ENCODE data around the gene KBTBD12. TPM values are rescaled to one million over a fixed set of nuclear protein-coding genes. Genes with fewer than 3 reads are reported as not detected.
A peak's percentile ranks its signal among the peaks of the same experiment; 100 is the strongest.

KBTBD12 gene
- total and polyA plus RNA-seq, 2 experiments from 2014 or later, result 0.07 TPM; not detected in 1

DNA sequence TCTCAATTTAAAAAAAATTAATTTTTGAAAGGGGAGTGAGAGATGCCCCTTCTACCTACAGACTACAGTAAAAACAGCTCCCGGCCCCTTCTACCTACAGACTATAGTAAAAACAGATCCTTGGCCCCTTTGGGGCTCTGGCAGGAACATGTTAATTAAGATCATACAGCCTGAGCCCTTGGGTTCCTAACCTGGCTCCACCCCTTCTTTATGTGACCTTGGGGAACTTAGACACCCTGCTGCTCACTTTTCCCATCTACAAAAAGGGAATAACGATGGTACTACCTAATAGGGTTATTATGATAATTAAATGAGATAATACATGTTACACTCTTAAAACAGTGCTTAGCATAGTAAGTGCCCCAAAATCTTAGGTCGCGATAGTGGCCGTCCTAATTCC, 77.1 kb downstream of the KBTBD12 start:
- 77% methylated on average over 5 of the region's 5 CpGs for WGBS (ENCODE audit: low lambda C conversion rate, missing lambda C conversion rate)
- Histone ChIP-seq H3K4me2 (no peak overlapping the region), H3K9me2 (replicated peaks; ENCODE audit: insufficient read depth) (no peaks in the 10 kb centered on the region), H3K27me3 (no peaks in the 10 kb centered on the region), H2AFZ (no peak overlapping the region), H4K20me1 (ENCODE audit: insufficient read depth, poor library complexity, severe bottlenecking) (no peaks in the 10 kb centered on the region), H3K27ac (no peak overlapping the region), H3K79me2 (no peaks in the 10 kb centered on the region), H3K4me3 (no peak overlapping the region), H3K9me3 (ENCODE audit: low read depth) (no peaks in the 10 kb centered on the region), H3K4me1 (ENCODE audit: insufficient read depth) (no peaks in the 10 kb centered on the region), H3K36me3 (replicated peaks; ENCODE audit: insufficient read depth, low read depth) (no peaks in the 10 kb centered on the region)
- TF ChIP-seq, protein P1, sequence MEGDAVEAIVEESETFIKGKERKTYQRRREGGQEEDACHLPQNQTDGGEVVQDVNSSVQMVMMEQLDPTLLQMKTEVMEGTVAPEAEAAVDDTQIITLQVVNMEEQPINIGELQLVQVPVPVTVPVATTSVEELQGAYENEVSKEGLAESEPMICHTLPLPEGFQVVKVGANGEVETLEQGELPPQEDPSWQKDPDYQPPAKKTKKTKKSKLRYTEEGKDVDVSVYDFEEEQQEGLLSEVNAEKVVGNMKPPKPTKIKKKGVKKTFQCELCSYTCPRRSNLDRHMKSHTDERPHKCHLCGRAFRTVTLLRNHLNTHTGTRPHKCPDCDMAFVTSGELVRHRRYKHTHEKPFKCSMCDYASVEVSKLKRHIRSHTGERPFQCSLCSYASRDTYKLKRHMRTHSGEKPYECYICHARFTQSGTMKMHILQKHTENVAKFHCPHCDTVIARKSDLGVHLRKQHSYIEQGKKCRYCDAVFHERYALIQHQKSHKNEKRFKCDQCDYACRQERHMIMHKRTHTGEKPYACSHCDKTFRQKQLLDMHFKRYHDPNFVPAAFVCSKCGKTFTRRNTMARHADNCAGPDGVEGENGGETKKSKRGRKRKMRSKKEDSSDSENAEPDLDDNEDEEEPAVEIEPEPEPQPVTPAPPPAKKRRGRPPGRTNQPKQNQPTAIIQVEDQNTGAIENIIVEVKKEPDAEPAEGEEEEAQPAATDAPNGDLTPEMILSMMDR (IDR thresholded peaks at IDR 0.05; ENCODE audit: poor library complexity), result no peak
- no peak for TF ChIP-seq EZH2phosphoT487 (IDR thresholded peaks at IDR 0.05; ENCODE audit: low read depth, severe bottlenecking, unreplicated experiment)
- TF ChIP-seq EZH2 (IDR thresholded peaks at IDR 0.05; ENCODE audit: borderline replicate concordance), result no peak
- no peak for DNase-seq (ENCODE audit: low spot score)

DNA sequence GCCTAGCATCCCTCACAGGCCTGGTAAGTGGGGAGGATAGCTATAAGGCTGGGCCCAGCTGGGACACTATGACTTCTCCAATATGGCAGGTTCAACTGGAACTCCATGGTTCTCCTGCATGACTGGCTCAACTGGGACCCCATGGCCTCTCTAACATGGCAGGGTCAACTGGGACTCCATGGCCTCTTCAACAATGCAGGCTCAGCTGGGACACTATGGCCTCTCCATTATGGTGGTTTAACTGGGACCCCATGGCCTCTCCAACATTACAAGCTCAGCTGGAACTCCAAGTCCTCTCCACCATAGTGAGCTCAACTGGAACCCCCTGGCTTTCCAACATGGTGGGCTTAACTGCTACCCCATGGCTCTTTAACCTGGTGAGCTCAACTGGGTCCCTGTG, 79.0 kb downstream of the KBTBD12 start:
- no peak overlapping the region for H3K4me2 ChIP-seq
- H3K79me2 ChIP-seq, result no peaks in the 10 kb centered on the region
- no peak overlapping the region for H3K4me3 ChIP-seq
- no peaks in the 10 kb centered on the region for H3K9me3 ChIP-seq (ENCODE audit: low read depth)
- no peaks in the 10 kb centered on the region for H3K27me3 ChIP-seq
- H2AFZ ChIP-seq, result no peak overlapping the region
- no peaks in the 10 kb centered on the region for H4K20me1 ChIP-seq (ENCODE audit: insufficient read depth, poor library complexity, severe bottlenecking)
- peaks cover 7% of the 10 kb centered on the region for H3K4me1 ChIP-seq (ENCODE audit: insufficient read depth)
- DNase-seq (ENCODE audit: low spot score), result no peak
- no peak for TF ChIP-seq EZH2phosphoT487 (IDR thresholded peaks at IDR 0.05; ENCODE audit: low read depth, severe bottlenecking, unreplicated experiment)
- TF ChIP-seq EZH2 (IDR thresholded peaks at IDR 0.05; ENCODE audit: borderline replicate concordance), result no peak
- TF ChIP-seq, protein P1 (IDR thresholded peaks at IDR 0.05; ENCODE audit: poor library complexity), result no peak
- no peak overlapping the region for H3K27ac ChIP-seq
- no peaks in the 10 kb centered on the region for H3K9me2 ChIP-seq (replicated peaks; ENCODE audit: insufficient read depth)
- no peaks in the 10 kb centered on the region for H3K36me3 ChIP-seq (replicated peaks; ENCODE audit: insufficient read depth, low read depth)

DNA sequence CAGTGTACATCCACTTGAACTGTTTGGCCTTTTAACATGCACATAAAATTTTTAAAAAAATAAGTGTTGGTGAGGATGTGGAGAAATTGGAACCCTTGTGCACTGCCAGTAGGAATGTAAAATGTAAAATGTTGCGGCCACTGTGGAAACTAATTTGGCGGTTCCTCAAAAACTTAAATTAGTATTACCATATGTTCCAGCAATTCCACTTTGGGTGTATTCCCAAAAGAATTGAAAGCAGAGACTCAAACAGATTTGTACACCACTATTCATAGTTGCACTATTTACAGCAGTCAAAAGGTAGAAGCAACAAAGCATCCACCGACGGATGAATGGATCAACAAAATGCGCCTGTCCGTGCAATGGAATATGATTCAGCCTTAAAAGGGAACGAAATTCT, 82.0 kb downstream of the KBTBD12 start:
- no peak overlapping the region for H2AFZ ChIP-seq
- no peaks in the 10 kb centered on the region for H3K27me3 ChIP-seq
- no peak for TF ChIP-seq EZH2phosphoT487 (IDR thresholded peaks at IDR 0.05; ENCODE audit: low read depth, severe bottlenecking, unreplicated experiment)
- no peak for TF ChIP-seq EZH2 (IDR thresholded peaks at IDR 0.05; ENCODE audit: borderline replicate concordance)
- TF ChIP-seq, protein P1 (IDR thresholded peaks at IDR 0.05; ENCODE audit: poor library complexity), result no peak
- H3K9me3 ChIP-seq (ENCODE audit: low read depth), result no peaks in the 10 kb centered on the region
- H3K4me1 ChIP-seq (ENCODE audit: insufficient read depth), result peaks cover 7% of the 10 kb centered on the region
- H3K36me3 ChIP-seq (replicated peaks; ENCODE audit: insufficient read depth, low read depth), result no peaks in the 10 kb centered on the region
- H3K4me2 ChIP-seq, result no peak overlapping the region
- DNase-seq (ENCODE audit: low spot score), result no peak
- no peaks in the 10 kb centered on the region for H3K9me2 ChIP-seq (replicated peaks; ENCODE audit: insufficient read depth)
- WGBS (ENCODE audit: low lambda C conversion rate, missing lambda C conversion rate), result 94% methylated on average over 7 of the region's 7 CpGs
- H3K79me2 ChIP-seq, result no peaks in the 10 kb centered on the region
- H3K27ac ChIP-seq, result no peak overlapping the region
- H3K4me3 ChIP-seq, result no peak overlapping the region
- no peaks in the 10 kb centered on the region for H4K20me1 ChIP-seq (ENCODE audit: insufficient read depth, poor library complexity, severe bottlenecking)

DNA sequence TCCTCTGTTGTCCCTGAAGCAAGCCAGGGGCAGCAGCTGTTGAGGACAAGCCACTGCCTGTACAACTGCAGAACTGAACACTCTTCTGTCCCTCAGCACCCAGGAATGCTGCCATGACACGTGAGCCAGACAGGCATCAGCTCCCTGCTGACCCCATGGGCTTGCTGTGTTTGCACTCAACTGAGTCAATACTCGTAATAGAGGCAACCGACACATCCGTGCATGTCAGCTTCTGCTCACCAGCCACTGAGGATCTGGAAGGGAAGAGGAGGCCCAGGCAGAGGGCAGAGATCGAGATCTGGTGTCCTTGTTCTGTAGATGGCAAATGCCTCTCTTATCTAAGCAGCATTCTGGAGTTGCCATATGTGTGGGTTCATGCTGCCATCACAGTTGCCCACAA, 82.9 kb downstream of the KBTBD12 start:
- Histone ChIP-seq H2AFZ (no peak overlapping the region), H3K27me3 (no peaks in the 10 kb centered on the region), H3K79me2 (no peaks in the 10 kb centered on the region), H3K4me1 (ENCODE audit: insufficient read depth) (peaks cover 7% of the 10 kb centered on the region), H3K27ac (peak overlapping the region; percentile 81), H3K4me2 (no peak overlapping the region), H3K4me3 (no peak overlapping the region), H3K9me2 (replicated peaks; ENCODE audit: insufficient read depth) (no peaks in the 10 kb centered on the region), H3K9me3 (ENCODE audit: low read depth) (no peaks in the 10 kb centered on the region), H3K36me3 (replicated peaks; ENCODE audit: insufficient read depth, low read depth) (no peaks in the 10 kb centered on the region), H4K20me1 (ENCODE audit: insufficient read depth, poor library complexity, severe bottlenecking) (no peaks in the 10 kb centered on the region)
- TF ChIP-seq EZH2phosphoT487 (IDR thresholded peaks at IDR 0.05; ENCODE audit: low read depth, severe bottlenecking, unreplicated experiment) (no peak), EZH2 (IDR thresholded peaks at IDR 0.05; ENCODE audit: borderline replicate concordance) (no peak)
- TF ChIP-seq, protein P1 (IDR thresholded peaks at IDR 0.05; ENCODE audit: poor library complexity), result no peak
- WGBS (ENCODE audit: low lambda C conversion rate, missing lambda C conversion rate), result 51% methylated on average over 5 of the region's 5 CpGs
- DNase-seq (ENCODE audit: low spot score), result peak; percentile 66
